H1 (cell line): ENCODE data around the gene TP73. TPM values are rescaled to one million over a fixed set of nuclear protein-coding genes. Genes with fewer than 3 reads are reported as not detected.

ENCODE experiments used
- JUN ChIP-seq: IDR thresholded peaks from 2 replicates; pipeline ENCODE4 v1.6.1; 2011; ENCODE audit warnings: low read depth, mild to moderate bottlenecking, improper control_type of control experiment, low read length
- MAFK ChIP-seq: IDR thresholded peaks from 2 replicates; pipeline ENCODE4 v1.6.1; 2012; ENCODE audit warnings: low read depth, mild to moderate bottlenecking, improper control_type of control experiment, low read length
- TBP ChIP-seq: IDR thresholded peaks from 2 replicates; pipeline ENCODE4 v1.6.1; 2011; ENCODE audit warnings: low read depth, low read length, improper control_type of control experiment
- polyA plus RNA-seq, 7 experiments: library from polyadenylated mRNA; depleted of rRNA in 3 of 7; stranded (reverse) in 5 of 7; unstranded in 2 of 7; fragments of >200 nt in 5 of 7; fragments of 200-250 nt in 2 of 7; gene quantifications; 1 replicate in 5 of 7; 2 replicates in 1 of 7; 4 replicates in 1 of 7; pipeline versions ENCODE4 v1.2.1 to v1.2.3, GENCODE V29; 2011 to 2013; ENCODE audit warnings: missing spikeins in 2 of 7, mixed read lengths in 2 of 7
- total RNA-seq: library from RNA; stranded (reverse); fragmentation: NEBNext Ultra II Directional; extraction: Animal tissue kit (Norgen Biotek cat#: 25700); gene quantifications from 2 replicates; pipeline ENCODE4 v1.2.1, GENCODE V29; 2021
- TF ChIP-seq, protein P1 (sequence below): IDR thresholded peaks from 2 replicates; pipeline ENCODE4 v1.6.1; 2012; ENCODE audit warnings: inconsistent platforms
- TF ChIP-seq, protein P2 (sequence below): fragments of 300-600 bp; sonication (generic); IDR thresholded peaks from 2 replicates; pipeline ENCODE4 v1.7.1; 2012; ENCODE audit warnings: low read length, moderate library complexity, mild to moderate bottlenecking, inconsistent platforms; ENCODE audit not compliant: insufficient replicate concordance

TP73 gene
- total and polyA plus RNA-seq, 2 of the 8 experiments (the other 6 are each of a cell fraction or from before 2014, with no cell fraction given) = 2.6 to 3.1 TPM

GRCh38 chr1:3734602-3735001, 82.3 kb downstream of the TP73 start (continued):
- TF ChIP-seq JUN = no peak
- TF ChIP-seq, protein P1, sequence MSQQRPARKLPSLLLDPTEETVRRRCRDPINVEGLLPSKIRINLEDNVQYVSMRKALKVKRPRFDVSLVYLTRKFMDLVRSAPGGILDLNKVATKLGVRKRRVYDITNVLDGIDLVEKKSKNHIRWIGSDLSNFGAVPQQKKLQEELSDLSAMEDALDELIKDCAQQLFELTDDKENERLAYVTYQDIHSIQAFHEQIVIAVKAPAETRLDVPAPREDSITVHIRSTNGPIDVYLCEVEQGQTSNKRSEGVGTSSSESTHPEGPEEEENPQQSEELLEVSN = no peak
- TF ChIP-seq, protein P2, sequence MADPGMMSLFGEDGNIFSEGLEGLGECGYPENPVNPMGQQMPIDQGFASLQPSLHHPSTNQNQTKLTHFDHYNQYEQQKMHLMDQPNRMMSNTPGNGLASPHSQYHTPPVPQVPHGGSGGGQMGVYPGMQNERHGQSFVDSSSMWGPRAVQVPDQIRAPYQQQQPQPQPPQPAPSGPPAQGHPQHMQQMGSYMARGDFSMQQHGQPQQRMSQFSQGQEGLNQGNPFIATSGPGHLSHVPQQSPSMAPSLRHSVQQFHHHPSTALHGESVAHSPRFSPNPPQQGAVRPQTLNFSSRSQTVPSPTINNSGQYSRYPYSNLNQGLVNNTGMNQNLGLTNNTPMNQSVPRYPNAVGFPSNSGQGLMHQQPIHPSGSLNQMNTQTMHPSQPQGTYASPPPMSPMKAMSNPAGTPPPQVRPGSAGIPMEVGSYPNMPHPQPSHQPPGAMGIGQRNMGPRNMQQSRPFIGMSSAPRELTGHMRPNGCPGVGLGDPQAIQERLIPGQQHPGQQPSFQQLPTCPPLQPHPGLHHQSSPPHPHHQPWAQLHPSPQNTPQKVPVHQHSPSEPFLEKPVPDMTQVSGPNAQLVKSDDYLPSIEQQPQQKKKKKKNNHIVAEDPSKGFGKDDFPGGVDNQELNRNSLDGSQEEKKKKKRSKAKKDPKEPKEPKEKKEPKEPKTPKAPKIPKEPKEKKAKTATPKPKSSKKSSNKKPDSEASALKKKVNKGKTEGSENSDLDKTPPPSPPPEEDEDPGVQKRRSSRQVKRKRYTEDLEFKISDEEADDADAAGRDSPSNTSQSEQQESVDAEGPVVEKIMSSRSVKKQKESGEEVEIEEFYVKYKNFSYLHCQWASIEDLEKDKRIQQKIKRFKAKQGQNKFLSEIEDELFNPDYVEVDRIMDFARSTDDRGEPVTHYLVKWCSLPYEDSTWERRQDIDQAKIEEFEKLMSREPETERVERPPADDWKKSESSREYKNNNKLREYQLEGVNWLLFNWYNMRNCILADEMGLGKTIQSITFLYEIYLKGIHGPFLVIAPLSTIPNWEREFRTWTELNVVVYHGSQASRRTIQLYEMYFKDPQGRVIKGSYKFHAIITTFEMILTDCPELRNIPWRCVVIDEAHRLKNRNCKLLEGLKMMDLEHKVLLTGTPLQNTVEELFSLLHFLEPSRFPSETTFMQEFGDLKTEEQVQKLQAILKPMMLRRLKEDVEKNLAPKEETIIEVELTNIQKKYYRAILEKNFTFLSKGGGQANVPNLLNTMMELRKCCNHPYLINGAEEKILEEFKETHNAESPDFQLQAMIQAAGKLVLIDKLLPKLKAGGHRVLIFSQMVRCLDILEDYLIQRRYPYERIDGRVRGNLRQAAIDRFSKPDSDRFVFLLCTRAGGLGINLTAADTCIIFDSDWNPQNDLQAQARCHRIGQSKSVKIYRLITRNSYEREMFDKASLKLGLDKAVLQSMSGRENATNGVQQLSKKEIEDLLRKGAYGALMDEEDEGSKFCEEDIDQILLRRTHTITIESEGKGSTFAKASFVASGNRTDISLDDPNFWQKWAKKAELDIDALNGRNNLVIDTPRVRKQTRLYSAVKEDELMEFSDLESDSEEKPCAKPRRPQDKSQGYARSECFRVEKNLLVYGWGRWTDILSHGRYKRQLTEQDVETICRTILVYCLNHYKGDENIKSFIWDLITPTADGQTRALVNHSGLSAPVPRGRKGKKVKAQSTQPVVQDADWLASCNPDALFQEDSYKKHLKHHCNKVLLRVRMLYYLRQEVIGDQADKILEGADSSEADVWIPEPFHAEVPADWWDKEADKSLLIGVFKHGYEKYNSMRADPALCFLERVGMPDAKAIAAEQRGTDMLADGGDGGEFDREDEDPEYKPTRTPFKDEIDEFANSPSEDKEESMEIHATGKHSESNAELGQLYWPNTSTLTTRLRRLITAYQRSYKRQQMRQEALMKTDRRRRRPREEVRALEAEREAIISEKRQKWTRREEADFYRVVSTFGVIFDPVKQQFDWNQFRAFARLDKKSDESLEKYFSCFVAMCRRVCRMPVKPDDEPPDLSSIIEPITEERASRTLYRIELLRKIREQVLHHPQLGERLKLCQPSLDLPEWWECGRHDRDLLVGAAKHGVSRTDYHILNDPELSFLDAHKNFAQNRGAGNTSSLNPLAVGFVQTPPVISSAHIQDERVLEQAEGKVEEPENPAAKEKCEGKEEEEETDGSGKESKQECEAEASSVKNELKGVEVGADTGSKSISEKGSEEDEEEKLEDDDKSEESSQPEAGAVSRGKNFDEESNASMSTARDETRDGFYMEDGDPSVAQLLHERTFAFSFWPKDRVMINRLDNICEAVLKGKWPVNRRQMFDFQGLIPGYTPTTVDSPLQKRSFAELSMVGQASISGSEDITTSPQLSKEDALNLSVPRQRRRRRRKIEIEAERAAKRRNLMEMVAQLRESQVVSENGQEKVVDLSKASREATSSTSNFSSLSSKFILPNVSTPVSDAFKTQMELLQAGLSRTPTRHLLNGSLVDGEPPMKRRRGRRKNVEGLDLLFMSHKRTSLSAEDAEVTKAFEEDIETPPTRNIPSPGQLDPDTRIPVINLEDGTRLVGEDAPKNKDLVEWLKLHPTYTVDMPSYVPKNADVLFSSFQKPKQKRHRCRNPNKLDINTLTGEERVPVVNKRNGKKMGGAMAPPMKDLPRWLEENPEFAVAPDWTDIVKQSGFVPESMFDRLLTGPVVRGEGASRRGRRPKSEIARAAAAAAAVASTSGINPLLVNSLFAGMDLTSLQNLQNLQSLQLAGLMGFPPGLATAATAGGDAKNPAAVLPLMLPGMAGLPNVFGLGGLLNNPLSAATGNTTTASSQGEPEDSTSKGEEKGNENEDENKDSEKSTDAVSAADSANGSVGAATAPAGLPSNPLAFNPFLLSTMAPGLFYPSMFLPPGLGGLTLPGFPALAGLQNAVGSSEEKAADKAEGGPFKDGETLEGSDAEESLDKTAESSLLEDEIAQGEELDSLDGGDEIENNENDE = no peak
- no peak for TF ChIP-seq MAFK
- TF ChIP-seq TBP = no peak
